COR-L47 (cell line): ENCODE results near the gene SPINT4.
"Not testable (repeated sequence)": the region's sequence is repeated elsewhere in the genome, so short reads cannot be mapped to it uniquely, and the experiment has no call there.

Experiments
- DNase-seq: peaks from one replicate; lab custom pipeline; 2025; lab: John Stamatoyannopoulos, UW

The SPINT4 gene

DNA sequence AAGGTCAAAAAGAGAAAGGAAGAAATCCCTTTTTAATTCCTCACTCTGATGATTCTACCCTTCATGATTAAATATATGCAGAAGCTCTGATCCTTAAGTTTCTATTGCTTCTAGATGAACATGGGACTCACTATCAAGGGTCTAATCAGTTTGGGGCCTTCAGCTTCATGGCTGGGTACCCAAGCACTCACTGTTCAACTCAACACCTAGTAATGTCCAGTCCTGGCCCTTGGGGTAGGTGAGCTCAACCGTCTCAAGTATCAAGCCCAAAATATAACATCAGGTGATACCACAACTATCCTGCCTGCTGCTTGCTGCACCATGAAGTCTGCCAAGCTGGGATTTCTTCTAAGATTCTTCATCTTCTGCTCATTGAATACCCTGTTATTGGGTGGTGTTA is at the start of gene SPINT4:
Gene SPINT4 (plus strand): TSS at position 301 of the 400 bp plus-strand sequence. CDS start 21 bp downstream, at position 322.
- no peak for DNase-seq

DNA sequence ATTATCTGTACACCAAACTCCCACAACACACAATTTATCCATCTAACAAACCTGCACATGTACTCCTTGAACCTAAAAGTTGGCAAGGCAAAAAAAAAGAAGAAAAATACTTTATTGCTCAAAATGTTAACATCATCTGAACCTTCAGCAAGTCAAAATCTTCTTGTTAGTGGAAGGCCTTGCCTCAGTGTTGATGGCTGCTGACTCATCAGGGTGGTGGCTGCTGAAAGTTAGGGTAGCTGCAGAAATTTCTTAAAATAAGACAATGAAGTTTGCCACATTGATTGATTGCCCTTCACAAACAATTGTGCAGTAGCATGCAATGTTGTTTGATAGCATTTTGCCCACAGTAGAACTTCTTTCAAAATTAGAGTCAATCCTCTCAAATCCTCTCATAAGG is 49.4 kb upstream of the SPINT4 start:
- DNase-seq, result no peak

DNA sequence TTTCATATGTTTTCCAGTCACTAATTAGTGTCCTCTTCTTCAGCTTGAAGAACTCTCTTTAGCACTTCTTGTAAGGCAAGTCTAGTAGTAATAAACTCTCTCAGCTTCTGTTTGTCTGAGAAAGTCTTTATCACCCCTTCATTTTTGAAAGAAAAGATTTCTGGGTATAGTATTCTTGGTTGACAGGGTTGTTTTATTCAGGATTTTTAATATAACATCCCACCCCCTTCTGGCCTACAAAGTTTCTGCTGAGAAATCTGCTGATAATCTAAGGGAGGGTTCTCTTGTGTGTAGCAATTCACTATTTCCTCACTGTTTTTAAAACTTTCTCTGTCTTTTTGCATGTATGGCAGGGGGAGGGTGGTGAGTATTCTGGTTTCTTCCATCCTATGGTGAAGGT is 42.5 kb upstream of the SPINT4 start:
- DNase-seq, result no peak

GRCh38 chr20:45685896-45686295 is 36.3 kb upstream of the SPINT4 start:
- no peak for DNase-seq

- DNase-seq, result not testable (repeated sequence)
These were observed 28.8 kb upstream of the SPINT4 start for GRCh38 chr20:45693346-45693745.

DNA sequence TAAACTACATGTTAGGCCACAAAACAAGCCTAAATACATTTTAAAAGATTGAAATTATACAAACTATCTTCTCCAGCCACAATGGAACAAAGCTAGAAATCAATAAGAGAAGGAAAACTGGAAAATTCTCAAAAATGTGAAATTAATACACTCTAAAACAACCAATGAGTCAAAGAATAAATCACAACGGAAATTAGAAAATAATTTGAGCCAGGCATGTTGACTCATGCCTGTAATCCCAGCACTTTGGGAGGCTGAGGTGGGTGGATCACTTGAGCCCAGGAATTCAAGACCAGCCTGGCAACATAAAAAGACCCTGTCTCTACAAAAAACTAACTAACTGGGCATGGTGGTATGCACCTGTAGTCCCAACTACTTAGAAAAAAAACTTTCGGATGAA is 26.7 kb upstream of the SPINT4 start:
- no peak for DNase-seq

- DNase-seq, result no peak
These were observed 21.0 kb upstream of the SPINT4 start for GRCh38 chr20:45701104-45701503.

GRCh38 chr20:45701873-45702272 is 20.3 kb upstream of the SPINT4 start, which contains the start of gene WFDC13:
Gene WFDC13 (plus strand): TSS chr20:45702038. CDS start chr20:45702124, 86 bp downstream.
- no peak for DNase-seq

DNA sequence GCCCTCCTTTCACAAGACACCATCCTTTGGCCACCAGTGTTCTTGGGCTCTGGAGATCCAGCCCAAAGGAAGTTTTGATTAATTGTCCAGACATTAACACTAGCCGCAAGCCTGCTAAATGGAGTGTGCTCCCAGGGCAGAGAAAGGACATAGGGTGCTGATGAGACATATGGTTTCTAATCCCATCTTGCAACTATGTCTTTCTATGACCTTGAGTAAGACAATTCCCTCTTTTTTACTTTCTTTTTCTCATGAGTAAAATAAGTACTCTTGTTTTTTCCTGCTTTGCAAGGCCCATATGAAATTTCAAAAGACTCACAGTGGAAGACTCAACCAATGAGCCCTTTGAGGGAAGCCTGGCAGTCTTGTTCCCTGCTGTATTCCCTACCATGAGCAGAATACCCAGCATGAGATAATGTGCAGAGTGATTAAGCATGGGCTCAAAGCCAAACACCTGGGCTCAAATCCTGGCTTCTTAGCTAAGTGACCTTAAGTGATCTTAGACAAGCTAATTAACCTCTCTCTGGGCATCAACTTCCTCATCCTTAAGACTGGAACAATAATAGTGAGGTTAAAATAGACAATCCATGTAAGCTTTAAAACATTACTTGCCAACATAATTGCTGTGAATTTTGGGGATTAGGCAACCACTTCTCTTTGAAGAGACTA is 17.0 kb upstream of the SPINT4 start, which contains the start of gene WFDC10B:
Gene WFDC10B (minus strand): TSS at position 51 of the 669 bp plus-strand sequence. CDS start 19,027 bp downstream, outside the sequence.
- DNase-seq, result peak; percentile 62

DNA sequence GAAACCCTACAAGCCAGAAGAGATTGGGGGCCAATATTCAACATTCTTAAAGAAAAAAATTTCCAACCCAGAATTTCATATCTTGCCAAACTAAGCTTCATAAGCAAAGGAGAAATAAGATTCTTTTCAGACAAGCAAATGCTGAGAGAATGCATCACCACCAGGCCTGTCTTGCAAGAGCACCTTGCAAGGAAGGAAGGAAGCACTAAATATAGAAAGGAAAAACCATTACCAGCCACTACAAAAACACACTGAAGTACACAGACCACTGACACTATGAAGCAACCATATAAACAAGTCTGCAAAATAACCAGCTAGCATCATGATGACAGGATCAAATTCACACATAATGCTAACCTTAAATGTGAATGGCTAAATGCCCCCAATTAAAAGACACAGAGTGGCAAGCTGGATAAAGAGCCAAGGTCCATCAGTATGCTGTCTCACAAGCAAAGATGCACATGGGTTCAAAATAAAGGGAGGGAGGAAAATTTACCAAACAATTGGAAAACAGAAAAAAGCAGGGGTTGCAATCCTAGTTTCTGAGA is 5.9 kb upstream of the SPINT4 start:
- DNase-seq, result not testable (repeated sequence)

GRCh38 chr20:45725134-45725533 is 3.0 kb downstream of the SPINT4 start:
- no peak for DNase-seq

GRCh38 chr20:45727044-45727443 is 4.9 kb downstream of the SPINT4 start:
- no peak for DNase-seq

- DNase-seq, result no peak
These were observed 10.1 kb downstream of the SPINT4 start for GRCh38 chr20:45732199-45732598.

GRCh38 chr20:45735552-45735951 is 13.4 kb downstream of the SPINT4 start:
- DNase-seq, result no peak

DNA sequence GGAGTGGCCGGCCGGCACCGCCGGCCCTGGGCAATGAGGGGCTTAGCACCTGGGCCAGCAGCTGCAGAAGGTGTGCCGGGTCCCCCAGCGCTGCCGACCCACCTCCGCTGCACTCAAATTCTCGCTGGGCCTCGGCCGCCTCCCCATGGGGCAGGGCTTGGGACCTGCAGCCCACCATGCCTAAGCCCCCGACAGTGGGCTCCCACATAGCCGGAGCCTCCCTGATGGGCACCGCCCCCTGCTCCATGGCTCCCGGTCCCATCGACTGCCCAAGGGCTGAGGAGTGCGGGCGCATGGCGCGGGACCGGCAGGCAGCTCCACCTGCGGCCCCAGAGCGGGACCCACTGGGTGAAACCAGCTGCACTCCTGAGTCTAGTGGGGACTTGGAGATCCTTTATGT is 13.8 kb downstream of the SPINT4 start:
- no peak for DNase-seq

DNA sequence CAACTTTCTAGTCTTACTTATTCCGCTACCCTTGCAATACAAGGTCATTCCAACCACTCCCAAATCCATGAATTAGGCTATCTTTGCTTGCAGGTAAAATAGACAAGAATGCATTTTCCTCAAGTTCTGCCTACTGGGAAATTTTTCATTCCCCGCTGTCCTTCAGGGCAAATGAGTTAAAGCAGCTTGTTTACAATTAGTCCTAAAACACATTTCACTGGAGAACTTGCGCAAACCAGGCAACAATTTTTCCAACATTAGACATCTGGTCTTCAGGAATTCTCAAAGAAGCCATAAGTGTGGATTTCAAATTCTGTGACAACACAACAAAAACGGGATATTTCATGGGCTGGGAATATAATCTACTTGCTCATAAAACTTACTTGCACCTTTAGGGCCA is 20.4 kb downstream of the SPINT4 start:
- no peak for DNase-seq

DNA sequence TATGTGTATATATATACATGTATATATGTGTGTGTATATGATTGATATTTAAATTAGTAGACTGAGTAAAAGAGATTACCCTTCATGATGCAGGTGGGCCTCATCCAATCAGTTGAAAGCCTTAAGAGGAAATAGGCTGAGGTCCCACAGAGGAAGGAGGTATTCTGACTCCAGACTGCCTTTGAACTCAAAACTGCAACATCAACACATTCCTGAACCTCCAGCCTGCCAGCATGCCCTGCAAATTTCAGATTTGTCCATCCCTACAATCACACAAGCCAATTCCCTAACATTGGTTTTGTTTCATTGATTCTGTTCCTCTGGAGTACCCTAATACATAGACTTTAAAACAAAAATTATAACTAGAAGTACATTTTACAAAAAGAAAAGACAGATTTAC is 22.9 kb downstream of the SPINT4 start:
- no peak for DNase-seq

DNA sequence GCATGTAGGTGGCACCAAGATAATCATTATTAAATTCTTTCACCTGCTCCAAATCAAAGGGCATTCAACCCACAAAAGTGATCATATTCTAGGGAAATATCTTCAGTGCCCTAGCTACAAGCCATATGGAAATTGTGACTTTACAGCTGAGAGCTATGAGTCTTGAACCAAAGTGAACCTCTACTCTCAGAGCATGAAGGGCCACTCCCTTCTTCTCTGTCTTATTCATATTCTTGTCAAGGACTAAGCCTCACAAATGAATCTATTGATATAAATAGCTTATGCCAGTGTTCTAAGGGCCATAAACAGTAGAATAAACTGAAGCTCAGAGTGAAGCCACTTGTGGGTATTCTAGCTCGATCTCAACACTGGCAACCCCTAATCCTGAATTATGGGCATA is 29.6 kb downstream of the SPINT4 start:
- DNase-seq, result no peak

DNA sequence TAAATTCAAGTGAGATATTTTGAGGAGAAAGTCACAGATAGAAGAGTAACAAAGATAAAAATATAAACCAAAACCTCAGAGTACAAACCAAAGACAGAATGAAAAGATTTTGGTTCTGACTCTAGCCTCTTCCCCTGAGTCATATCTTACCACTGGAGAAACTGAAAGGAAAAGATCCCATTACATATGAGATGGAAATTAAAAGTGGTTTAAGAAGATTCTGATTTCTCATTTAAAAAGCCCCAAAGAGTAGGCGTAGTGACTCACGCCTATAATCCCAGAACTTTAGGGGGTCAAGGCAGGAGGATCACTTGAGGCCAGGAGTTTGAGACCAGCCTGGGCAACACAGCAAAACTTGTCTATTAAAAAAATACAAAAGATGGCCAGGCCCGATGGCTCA is 30.6 kb downstream of the SPINT4 start:
- DNase-seq, result no peak

- no peak for DNase-seq
These were observed 35.9 kb downstream of the SPINT4 start for GRCh38 chr20:45758096-45758495.

DNA sequence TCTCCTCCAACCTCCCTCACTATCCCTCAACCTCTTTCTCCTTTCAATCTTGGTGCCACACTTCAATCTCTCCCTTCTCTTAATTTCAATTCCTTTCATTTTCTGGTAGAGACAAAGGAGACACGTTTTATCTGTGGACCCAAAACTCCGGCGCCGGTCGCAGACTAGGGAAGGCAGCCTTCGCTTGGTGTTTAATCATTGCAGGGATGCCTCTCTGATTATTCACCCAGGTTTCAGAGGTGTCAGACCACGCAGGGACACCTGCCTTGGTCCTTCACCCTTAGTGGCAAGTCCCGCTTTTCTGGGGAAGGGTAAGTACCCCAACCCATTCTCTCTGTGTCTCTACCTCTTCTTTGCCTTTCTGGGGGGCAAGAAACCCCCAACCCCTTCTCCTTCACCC is 37.8 kb downstream of the SPINT4 start:
- not testable (repeated sequence) for DNase-seq

DNA sequence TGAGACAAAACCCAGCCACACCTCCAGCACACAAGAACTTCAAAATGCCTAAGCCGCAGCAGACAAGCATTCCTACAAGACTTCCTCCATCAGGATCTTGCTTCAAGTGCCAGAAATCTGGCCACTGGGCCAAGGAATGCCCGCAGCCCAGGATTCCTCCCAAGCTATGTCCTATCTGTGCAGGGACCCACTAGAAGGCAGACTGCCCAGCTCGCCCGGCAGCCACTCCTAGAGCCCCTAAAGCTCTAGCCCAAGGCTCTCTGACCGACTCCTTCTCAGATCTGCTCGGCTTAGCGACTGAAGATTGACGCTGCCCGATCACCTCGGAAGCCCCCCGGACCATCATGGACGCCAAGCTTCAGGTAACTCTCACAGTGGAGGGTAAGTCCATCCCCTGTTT is 39.8 kb downstream of the SPINT4 start:
- DNase-seq, result not testable (repeated sequence)

- not testable (repeated sequence) for DNase-seq
These were observed 42.6 kb downstream of the SPINT4 start for GRCh38 chr20:45764618-45765282.
